Measurements from ENCODE around the gene SLC22A6.

SLC22A6 gene, protein sequence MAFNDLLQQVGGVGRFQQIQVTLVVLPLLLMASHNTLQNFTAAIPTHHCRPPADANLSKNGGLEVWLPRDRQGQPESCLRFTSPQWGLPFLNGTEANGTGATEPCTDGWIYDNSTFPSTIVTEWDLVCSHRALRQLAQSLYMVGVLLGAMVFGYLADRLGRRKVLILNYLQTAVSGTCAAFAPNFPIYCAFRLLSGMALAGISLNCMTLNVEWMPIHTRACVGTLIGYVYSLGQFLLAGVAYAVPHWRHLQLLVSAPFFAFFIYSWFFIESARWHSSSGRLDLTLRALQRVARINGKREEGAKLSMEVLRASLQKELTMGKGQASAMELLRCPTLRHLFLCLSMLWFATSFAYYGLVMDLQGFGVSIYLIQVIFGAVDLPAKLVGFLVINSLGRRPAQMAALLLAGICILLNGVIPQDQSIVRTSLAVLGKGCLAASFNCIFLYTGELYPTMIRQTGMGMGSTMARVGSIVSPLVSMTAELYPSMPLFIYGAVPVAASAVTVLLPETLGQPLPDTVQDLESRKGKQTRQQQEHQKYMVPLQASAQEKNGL

GRCh38 chr11:62984451-62984991, at the start of gene SLC22A6:
Gene SLC22A6, minus strand, starts transcription at chr11:62984967. Its CDS starts 277 bp downstream, at chr11:62984690.
- no peak for TF ChIP-seq CTCF (conservative IDR thresholded peaks at IDR 0.05; ENCODE audit: low read depth, low read length)
- no peak for DNase-seq (ENCODE audit: low read depth)
- no peak within 1 kb of the TSS for H3K4me3 ChIP-seq (ENCODE audit: low read depth, low read length)

DNA sequence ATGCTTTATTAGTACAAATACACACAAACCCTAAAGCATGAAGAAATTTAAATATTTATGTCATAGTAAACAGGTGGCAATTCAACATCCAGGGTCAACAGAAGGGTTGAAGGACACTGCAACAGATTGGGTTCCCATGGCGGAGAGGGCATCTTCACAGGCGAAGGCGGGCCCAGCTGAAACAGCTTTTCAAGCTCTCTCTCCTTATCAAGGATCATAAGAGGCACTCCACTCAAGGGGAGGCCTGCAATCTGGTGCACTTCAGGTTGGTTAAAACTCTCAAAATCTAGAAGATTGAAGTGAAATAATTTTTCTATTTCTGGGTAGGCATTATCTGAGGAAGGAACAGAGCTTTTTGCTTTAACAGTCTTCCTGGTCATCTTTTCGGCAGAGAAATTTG, 47.7 kb upstream of the SLC22A6 start:
- H3K4me3 ChIP-seq (ENCODE audit: low read depth, low read length) = no peak overlapping the region
- no peak for DNase-seq (ENCODE audit: low read depth)
- no peak for TF ChIP-seq CTCF (conservative IDR thresholded peaks at IDR 0.05; ENCODE audit: low read depth, low read length)

GRCh38 chr11:63023841-63024648, 39.3 kb upstream of the SLC22A6 start:
- TF ChIP-seq CTCF (conservative IDR thresholded peaks at IDR 0.05; ENCODE audit: low read depth, low read length) = peak; percentile 100
- H3K4me3 ChIP-seq (ENCODE audit: low read depth, low read length) = no peak overlapping the region
- DNase-seq (ENCODE audit: low read depth) = peak; percentile 83

GRCh38 chr11:63023222-63023814, 38.6 kb upstream of the SLC22A6 start:
- no peak overlapping the region for H3K4me3 ChIP-seq (ENCODE audit: low read depth, low read length)
- TF ChIP-seq CTCF (conservative IDR thresholded peaks at IDR 0.05; ENCODE audit: low read depth, low read length) = no peak
- no peak for DNase-seq (ENCODE audit: low read depth)

DNA sequence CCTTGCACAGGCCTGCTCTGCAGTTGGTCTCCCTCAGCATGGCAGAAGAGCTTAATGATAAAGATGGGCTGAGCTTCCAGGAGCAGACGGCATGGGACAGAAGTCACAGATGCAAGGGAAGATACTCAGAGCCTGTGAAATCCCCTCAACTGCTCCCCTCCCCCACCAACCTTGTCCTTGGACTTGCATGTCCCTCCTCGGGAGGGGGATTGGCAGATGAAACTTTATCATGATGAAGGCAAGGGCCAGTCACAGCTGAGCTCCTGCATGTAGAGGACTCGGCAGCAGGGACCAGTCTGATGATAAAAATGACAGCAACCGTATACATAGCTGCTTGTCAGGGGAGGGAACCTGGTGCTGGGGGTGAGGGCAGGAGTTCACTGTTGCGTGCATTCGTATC, 37.7 kb upstream of the SLC22A6 start:
- no peak for DNase-seq (ENCODE audit: low read depth)
- H3K4me3 ChIP-seq (ENCODE audit: low read depth, low read length) = no peak overlapping the region
- TF ChIP-seq CTCF (conservative IDR thresholded peaks at IDR 0.05; ENCODE audit: low read depth, low read length) = no peak

DNA sequence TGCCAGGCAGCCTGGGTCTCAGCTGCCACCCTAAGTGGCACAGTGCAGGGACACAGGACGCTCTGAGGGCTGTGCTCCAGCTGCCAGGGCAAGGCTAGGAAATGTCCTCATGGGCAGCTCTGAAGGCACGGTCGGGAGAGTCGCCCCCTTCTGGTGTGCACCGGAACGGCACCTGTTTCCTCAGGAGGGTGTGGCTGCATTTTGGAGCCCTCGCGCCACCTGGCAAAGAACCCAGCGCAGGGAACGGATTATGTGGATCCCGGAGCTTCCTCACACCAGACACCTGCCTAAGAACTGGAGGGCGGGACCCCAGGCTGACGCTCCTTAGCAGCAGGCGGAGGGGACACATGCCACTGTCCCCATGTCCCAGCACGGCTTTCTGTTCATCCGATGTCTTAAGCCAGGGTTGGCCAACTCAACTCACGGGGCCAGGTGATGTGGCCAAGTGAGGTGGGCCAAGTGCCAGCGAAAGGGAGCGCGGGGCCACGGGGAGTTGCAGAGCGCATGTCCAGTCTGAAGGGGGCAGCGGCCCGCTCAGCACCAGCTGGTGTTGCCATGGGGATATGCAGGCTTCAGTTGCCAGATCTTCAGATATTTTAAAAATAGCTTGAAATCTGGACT, 36.0 kb upstream of the SLC22A6 start:
- TF ChIP-seq CTCF (conservative IDR thresholded peaks at IDR 0.05; ENCODE audit: low read depth, low read length) = peak; percentile 45
- DNase-seq (ENCODE audit: low read depth) = no peak
- no peak overlapping the region for H3K4me3 ChIP-seq (ENCODE audit: low read depth, low read length)
